Measurements from ENCODE around the gene LRRC4B.

The LRRC4B gene

GRCh38 chr19:50518091-50519005 lies 49.9 kb downstream of the LRRC4B start:
- DNase-seq = no peak

GRCh38 chr19:50517704-50518075 lies 50.5 kb downstream of the LRRC4B start:
- no peak for DNase-seq

DNA sequence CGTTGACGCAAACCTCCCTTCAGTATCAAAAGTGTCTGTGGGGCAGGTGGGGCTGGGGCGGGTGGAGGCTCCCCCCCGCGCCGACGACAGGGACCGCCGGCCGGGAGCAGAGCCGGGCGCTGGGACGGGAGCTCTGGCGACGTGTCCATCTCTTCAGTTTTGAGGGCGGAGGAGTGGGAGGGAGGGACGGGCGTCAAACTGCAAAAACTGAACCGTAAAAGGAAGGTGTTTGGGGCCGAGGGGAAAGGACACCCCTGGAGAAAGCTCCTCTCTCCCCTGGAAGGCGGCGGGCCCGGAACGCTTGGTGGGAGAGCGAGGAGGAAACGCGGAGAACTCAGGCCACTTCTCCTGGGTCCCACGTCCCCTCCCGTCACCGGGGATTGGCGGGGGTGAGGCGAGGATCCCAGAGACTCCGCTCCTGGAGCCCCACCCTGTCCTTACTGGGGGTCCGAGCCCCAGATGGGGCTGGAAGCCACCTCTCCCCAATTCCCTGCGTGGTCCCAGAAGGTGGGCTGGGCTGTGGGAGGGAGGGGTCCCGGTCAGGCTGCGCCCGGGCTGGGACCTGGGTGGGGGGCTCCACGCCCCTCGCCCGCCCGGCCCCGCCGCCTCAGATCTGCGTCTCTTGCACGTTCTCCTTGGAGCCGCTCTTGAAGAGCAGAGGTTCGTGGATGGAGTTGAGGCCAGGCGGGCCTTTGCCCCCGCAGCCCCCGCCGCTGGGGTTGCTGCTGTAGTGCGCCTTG lies 51.1 kb downstream of the LRRC4B start:
- DNase-seq = no peak

- DNase-seq = no peak
Measured at GRCh38 chr19:50516456-50516855, 51.8 kb downstream of the LRRC4B start.

- DNase-seq = no peak
Measured at GRCh38 chr19:50515168-50515561, 53.1 kb downstream of the LRRC4B start.

DNA sequence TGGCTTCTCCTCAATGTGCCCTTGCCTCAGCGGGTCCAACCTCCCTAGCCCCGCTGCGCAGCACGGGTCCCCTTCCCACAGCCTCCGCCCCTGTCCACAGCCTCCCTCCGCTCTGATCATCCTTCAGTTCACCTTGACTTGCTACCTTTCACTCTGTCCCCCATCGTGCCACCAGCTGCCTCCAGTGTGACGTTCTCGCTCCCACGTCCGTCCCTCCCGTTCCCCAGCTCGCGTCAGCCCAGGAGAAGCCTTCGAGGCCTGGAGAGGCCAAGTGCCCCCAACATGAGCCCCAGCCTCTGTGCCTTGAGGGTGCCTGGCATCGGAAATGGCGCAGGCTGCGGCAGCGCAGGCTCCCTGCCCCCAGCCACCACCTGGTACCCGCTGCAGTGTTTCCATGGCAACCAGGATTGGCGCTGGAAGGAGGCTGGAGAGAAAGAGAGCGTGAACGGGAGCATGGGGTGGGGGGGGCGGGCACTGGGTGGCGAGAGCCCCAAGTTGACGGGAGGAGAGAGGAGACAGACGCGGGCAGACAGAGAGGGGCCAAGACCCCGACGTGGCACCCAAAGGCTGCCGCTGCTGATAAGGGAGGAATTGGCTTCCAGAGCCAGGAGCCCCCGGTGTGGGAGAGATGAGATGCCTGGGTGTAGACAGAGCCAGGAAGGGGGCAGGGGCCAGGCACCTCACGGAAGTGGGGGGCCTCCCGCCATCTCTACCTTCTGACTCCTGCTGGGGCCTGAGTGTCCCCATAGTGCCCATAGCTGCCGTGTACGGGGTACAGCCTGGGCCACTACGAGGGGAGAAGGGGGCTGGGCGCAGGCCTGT lies 53.7 kb downstream of the LRRC4B start:
- DNase-seq = no peak

- no peak for DNase-seq
Measured at GRCh38 chr19:50513746-50514345, 54.4 kb downstream of the LRRC4B start, which contains the start of gene ASPDH. Gene ASPDH, minus strand, starts transcription at chr19:50513913. Its CDS starts 90 bp downstream, at chr19:50513823.

DNA sequence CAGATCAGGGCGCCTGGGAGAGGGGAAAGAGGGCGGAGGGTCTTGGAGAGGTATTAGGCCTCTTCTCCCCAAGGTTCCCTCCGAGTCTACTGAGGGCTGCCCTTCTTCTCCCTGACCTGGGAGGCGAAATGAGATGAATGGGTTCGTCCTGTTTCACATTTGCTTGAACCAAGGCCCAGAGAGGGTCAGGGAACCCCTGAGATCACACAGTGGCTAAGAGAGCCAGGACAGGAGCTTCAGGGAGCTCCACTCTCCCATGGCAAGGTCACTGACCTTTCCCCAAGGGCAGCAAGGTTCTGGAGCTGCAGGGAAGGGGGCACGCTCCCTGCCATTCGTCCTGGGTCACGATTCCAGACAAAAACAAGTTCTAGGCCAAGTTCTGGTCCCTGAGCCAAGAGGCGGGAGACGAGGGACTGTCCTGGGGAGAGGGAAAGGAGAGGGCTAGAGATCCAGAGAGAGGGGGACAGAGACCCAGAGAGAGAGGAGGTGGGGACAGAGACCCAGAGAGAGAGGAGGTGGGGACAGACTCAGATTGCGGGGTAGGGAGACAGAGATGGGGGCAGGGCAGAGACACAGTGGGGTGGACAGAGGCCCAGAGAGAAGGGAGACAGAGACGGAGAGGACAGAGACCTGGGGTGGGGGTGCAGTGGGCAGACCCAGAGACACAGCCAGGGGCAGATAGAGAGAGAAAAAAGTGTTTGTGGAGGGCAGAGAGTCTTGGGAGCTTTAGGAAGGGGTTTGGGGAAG lies 55.1 kb downstream of the LRRC4B start:
- DNase-seq = no peak

GRCh38 chr19:50512112-50512998 lies 55.9 kb downstream of the LRRC4B start:
- DNase-seq = no peak

GRCh38 chr19:50511069-50511822 lies 57.0 kb downstream of the LRRC4B start, which contains the start of gene JOSD2:
Gene JOSD2, minus strand, starts transcription at chr19:50511191. Its CDS starts 760 bp downstream, at chr19:50510431.
- peak; percentile 97 to 98 for DNase-seq

DNA sequence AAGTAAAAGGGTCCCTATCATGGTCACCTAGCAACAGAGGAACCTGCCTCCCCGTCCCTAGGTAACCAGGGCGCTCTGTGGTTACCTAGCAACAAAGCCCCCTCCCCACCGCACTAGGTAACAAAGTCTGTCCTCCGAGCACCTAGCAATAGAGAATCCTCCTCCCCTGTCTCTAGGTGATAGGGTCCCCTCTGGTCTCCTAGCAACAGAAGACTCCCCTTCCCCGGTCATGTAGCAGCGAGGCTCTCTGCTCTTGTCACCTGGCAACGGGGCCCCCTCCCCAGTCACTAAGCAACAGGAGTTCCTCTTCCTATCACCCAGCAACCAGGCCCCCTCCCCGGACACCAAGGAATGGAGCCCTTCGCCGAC lies 57.6 kb downstream of the LRRC4B start:
- DNase-seq = no peak

DNA sequence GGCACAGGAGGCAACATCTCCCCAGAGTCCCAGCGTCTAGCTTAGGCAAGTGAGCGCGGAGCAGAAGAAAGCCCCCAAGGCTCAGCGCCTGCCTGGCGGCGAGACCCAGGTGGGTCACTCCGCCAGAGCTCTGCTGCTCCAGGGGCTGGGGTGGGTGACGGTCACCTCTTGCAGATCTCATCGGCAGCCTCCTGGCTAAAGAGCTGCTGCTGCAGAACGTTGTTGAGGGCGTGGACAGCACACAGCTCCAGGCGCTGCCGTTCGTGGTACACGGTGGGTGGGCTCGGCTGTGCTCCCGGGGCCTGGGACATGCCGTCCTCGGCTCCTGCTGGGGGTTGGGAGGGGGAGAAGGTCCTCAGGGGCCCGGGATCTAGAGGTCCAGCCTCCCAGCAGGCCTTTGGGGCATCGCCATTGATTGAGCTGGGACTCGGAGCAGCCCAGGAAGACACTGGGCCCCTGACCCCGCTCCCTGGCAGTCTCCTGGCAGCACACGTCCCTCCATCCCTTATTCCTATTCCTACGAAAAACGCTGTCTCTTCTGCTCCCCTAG lies 58.0 kb downstream of the LRRC4B start:
- DNase-seq = no peak

DNA sequence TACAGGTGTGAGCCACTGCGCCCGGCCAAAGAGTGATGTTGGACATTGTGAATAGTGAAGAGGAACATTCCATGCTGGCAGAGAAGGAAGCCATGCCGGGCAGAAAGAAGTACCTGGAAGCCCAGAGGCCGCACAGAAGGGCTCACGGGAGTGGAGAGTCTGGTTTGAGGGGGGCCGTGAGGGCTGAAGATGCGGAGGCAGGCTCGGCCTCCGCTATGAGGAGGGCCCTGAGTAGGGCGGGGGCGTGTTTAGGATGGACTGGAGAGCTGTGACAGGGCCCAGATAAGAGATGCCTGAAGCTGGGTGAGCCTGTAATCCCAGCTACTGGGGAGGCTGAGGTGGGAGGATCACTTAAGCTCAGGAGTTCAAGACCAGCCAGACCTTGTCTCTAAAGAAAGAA lies 58.9 kb downstream of the LRRC4B start:
- DNase-seq = no peak

DNA sequence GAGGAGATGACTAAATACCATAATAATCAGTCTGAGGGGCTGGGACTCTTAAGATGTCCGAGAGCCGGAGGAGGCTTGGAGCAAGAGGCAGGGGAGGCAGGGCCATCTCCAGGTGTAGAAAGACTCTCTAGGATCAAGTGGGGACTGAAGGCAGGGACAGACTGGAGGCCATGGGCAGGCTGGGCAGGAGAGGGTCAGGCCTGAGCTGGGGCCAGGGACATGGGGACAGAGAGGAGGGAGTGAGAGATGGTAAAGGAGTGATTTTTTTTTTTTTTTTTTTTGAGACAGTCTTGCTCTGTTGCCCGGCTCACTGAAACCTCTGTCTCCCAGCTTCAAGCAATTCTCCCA lies 59.4 kb downstream of the LRRC4B start:
- no peak for DNase-seq

DNA sequence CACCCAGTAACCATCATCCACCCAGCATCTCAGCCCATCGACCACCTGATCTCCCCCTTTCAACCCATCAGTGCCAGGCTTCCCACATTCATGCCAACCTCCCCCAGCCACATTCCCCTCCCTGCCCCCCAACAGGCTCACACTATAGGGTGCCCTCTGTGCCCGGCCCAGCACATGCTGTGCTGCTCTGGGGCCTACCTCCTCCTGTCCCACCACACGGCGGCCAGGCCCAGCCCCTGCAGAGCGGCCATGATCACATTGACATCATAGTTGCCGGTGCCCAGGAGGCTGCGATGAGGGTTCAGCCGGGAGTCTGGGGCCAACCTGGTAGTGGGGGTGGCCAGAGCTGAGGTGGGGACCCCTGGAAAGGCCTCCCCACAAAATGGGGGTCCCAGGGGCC lies 60.9 kb downstream of the LRRC4B start:
- no peak for DNase-seq

GRCh38 chr19:50506700-50507099 lies 61.5 kb downstream of the LRRC4B start:
- DNase-seq = no peak

DNA sequence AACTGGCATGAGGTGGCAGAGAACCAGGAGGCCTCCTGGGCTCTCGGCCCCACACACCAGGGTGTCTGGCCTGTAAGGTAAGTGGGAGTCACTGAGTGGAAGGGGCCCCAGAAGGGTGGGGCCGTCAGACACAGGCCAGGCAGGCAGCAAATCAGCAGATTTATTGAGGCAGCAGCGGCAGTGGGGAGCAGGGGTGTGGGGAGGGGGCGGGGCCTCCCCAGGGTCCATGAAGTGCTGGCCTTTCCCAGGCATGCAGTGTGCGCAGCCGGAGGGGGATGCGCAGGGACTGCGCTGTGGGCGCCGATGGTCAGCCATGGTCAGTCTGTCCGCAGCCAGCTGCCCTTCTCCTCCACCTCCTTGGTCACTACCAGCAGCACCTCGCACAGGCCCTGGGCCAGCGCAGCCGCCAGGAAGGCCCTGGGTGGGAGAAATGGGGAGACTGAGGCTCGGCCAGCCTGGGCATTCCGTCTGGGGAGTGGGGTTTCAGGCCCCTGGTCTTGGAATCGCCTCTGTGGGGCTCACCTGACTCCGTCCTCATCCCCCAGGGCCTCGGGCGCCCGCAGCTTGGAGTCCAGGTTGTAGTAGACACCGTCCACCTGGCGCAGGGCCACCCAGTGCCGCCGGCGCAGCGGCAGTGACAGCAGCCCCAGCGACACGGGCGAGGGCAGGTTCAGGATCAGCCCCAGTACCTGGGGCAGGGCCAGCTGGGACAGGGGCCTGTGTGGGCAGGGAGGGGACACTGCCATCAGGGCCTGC lies 62.2 kb downstream of the LRRC4B start:
- DNase-seq = no peak

DNA sequence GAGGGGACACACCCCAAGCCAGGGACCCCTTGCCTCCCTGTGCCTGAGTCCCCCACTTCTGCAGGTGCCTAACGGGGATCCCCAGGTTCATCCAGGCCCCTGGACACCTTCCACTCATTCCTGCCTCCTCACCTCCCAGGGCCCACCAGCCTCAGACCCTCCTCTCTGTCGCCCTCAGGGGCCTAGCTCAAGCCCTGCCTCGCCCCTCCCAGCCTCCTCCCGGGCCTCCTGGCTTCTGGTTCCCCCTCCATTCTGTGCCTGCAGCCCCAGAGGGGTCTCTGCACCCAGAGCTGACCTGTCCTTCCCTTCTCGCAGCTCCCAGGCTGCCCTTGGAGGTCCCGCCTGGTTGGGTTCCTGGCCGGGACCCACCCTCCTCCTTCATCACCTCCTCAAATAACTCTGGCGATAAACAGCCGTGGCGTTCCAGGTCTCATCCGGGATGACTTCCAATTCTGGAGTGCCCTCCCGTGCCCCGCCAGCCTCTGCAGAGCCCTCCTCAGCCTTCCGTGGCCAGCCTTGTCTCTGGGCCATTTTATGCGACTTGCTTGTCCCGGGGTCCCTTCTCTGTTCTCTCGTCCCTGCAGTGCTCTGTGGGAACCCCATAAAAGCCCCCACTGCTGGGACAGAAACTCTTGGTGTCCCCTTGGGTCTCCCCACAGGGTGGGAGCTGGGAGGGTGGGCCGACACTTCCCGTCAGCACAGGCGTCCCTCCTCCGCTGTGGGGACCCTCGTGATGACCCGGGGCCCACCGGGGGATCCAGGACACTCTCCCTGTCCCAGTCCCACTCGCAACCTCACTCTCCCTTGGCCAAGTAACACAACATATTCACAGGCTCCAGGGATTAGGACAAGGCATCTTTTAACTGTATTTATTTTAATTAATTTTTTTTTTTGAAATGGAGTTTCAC lies 66.4 kb downstream of the LRRC4B start:
- no peak for DNase-seq

Data from activated CD4-positive, alpha-beta T cell treated with anti-CD3 and anti-CD28 coated beads, Interleukin-2, amount 50 U/mL, for 4 hours (primary cell).